SK-N-SH (cell line): ENCODE data around the gene APEH. TPM values are rescaled to one million over a fixed set of nuclear protein-coding genes. Genes with fewer than 3 reads are reported as not detected.

Experiments used
- CTCF ChIA-PET: fragments of 300-600, 350-600 bp; formaldehyde crosslinking; extraction: SDS; loops from one replicate; lab custom pipeline; 2021; lab: Yijun Ruan, JAX
- POLR2A ChIA-PET: fragments of 350-600 bp; sonication (Branson Sonifier 250); formaldehyde crosslinking; extraction: SDS; loops from one replicate; lab custom pipeline; 2020; ENCODE audit warnings: antibody characterized with exemption, inconsistent platforms; lab: Yijun Ruan, JAX
- DNase-seq: peaks from one replicate; pipeline ENCODE4 v3.0.0; 2012
- H2AFZ ChIP-seq: fragments of 200-600 bp; sonication (generic); 2 replicates; pipeline ENCODE4 v1.8.1; 2016; ENCODE audit warnings: antibody characterized with exemption, mild to moderate bottlenecking, low read depth
- H3F3A ChIP-seq: fragments of 200-600 bp; sonication (generic); replicated peaks from 2 replicates; pipeline ENCODE3; 2016; ENCODE audit warnings: antibody characterized with exemption, mild to moderate bottlenecking; ENCODE audit not compliant: insufficient read depth
- H3K27ac ChIP-seq, 2 experiments: fragments of 200-500 bp in 1 of 2; fragments of 200-600 bp in 1 of 2; sonication (Bioruptor generic) in 1 of 2; sonication (generic), shearing (Covaris generic) in 1 of 2; 2 replicates each; pipeline versions ENCODE4 v1.5.1 to v1.6.1; 2014 to 2016; ENCODE audit warnings: low read depth in 2 of 2, inconsistent platforms in 1 of 2, low read length in 1 of 2, mild to moderate bottlenecking in 1 of 2, mixed read lengths in 1 of 2
- H3K27me3 ChIP-seq: fragments of 200-600 bp; sonication (generic), shearing (Covaris generic); 2 replicates; pipeline ENCODE4 v1.6.1; 2016; ENCODE audit warnings: mixed run types; ENCODE audit not compliant: insufficient read depth
- H3K36me3 ChIP-seq, 2 experiments: fragments of 200-500 bp in 1 of 2; fragments of 200-600 bp in 1 of 2; sonication (Bioruptor generic) in 1 of 2; sonication (generic) in 1 of 2; replicated peaks in 1 of 2; 2 replicates each; pipeline versions ENCODE3 to v1.5.1; 2014 to 2016; ENCODE audit warnings: low read length in 1 of 2, mild to moderate bottlenecking in 1 of 2; ENCODE audit not compliant: insufficient read depth in 2 of 2, control insufficient read depth in 1 of 2
- H3K4me1 ChIP-seq, 2 experiments: fragments of 200-500 bp in 1 of 2; fragments of 200-600 bp in 1 of 2; sonication (Bioruptor generic) in 1 of 2; sonication (generic), shearing (Covaris generic) in 1 of 2; 2 replicates each; pipeline versions ENCODE4 v1.5.1 to v1.6.1; 2014 to 2016; ENCODE audit warnings: low read depth in 1 of 2, low read length in 1 of 2, mixed run types in 1 of 2; ENCODE audit not compliant: insufficient read depth in 2 of 2, control insufficient read depth in 1 of 2
- H3K4me2 ChIP-seq: fragments of 200-600 bp; sonication (generic), shearing (Covaris generic); 2 replicates; pipeline ENCODE4 v1.6.1; 2017; ENCODE audit warnings: mixed run types
- H3K4me3 ChIP-seq, 2 experiments: fragments of 200-500 bp in 1 of 2; fragments of 200-600 bp in 1 of 2; sonication (Bioruptor generic) in 1 of 2; sonication (generic), shearing (Covaris generic) in 1 of 2; 2 replicates each; pipeline versions ENCODE4 v1.5.1 to v1.8.1; 2014 to 2016; ENCODE audit warnings: low read depth in 2 of 2, inconsistent platforms in 1 of 2, low read length in 1 of 2, mild to moderate bottlenecking in 1 of 2, mixed read lengths in 1 of 2, moderate library complexity in 1 of 2
- H3K79me2 ChIP-seq: fragments of 200-600 bp; sonication (generic); 2 replicates; pipeline ENCODE4 v1.8.1; 2017; ENCODE audit warnings: mild to moderate bottlenecking; ENCODE audit not compliant: insufficient read depth
- H3K9ac ChIP-seq: fragments of 200-600 bp; sonication (generic); 2 replicates; pipeline ENCODE4 v1.6.1; 2017; ENCODE audit warnings: mixed run types
- H3K9me2 ChIP-seq: fragments of 200-600 bp; sonication (generic); 2 replicates; pipeline ENCODE4 v1.6.1; 2017; ENCODE audit warnings: mixed run types
- H3K9me3 ChIP-seq: fragments of 200-600 bp; sonication (generic); 2 replicates; pipeline ENCODE4 v1.6.1; 2017; ENCODE audit warnings: mixed run types, mild to moderate bottlenecking, moderate library complexity
- H4K20me1 ChIP-seq: fragments of 200-600 bp; sonication (generic); 2 replicates; pipeline ENCODE4 v1.6.1; 2017; ENCODE audit warnings: mild to moderate bottlenecking, mixed run types; ENCODE audit not compliant: insufficient read depth
- GABPA ChIP-seq: IDR thresholded peaks from 2 replicates; pipeline ENCODE4 v1.4.0; 2012; ENCODE audit warnings: low read depth, mild to moderate bottlenecking
- MXI1 ChIP-seq: IDR thresholded peaks from 2 replicates; pipeline ENCODE4 v1.6.1; 2012; ENCODE audit warnings: mild to moderate bottlenecking, low read depth, low read length, improper control_type of control experiment
- NFIC ChIP-seq: IDR thresholded peaks from 2 replicates; pipeline ENCODE4 v1.4.0; 2012; ENCODE audit warnings: borderline replicate concordance
- RAD21 ChIP-seq: IDR thresholded peaks from 2 replicates; pipeline ENCODE4 v1.6.1; 2012; ENCODE audit warnings: mild to moderate bottlenecking, low read length
- RFX5 ChIP-seq: IDR thresholded peaks from 2 replicates; pipeline ENCODE4 v1.6.1; 2012; ENCODE audit warnings: mild to moderate bottlenecking, improper control_type of control experiment, low read length
- RXRA ChIP-seq: IDR thresholded peaks from 2 replicates; pipeline ENCODE4 v1.4.0; 2012; ENCODE audit warnings: low read depth, mild to moderate bottlenecking, borderline replicate concordance
- SIN3A ChIP-seq: IDR thresholded peaks from 2 replicates; pipeline ENCODE4 v1.6.1; 2012; ENCODE audit warnings: low read depth, mild to moderate bottlenecking, low read length, moderate library complexity, borderline replicate concordance
- SMC3 ChIP-seq: IDR thresholded peaks from 2 replicates; pipeline ENCODE4 v1.6.1; 2012; ENCODE audit warnings: low read depth, low read length, improper control_type of control experiment
- TAF1 ChIP-seq: IDR thresholded peaks from 2 replicates; pipeline ENCODE4 v1.6.1; 2012; ENCODE audit warnings: low read depth, mild to moderate bottlenecking, low read length, moderate library complexity, borderline replicate concordance
- WGBS: methylation state at CpG from one replicate; pipeline ENCODE4 v1.1.6; 2017; ENCODE audit warnings: low lambda C conversion rate; 5-methylcytosine and 5-hydroxymethylcytosine counted together
- polyA plus RNA-seq, 3 experiments: library from polyadenylated mRNA; depleted of rRNA; stranded (reverse); fragments of >200 nt; gene quantifications; 2 replicates each; pipeline ENCODE4 v1.2.3, GENCODE V29; 2012
- TF ChIP-seq, protein P1 (sequence below): IDR thresholded peaks from 2 replicates; pipeline ENCODE4 v1.4.0; 2012; ENCODE audit warnings: low read depth, borderline replicate concordance
- TF ChIP-seq, protein P2 (sequence below): fragments of 150-350 bp; IDR thresholded peaks from 2 replicates; pipeline ENCODE4 v1.6.1; 2017; ENCODE audit warnings: antibody characterized with exemption, low read length, low read depth, borderline replicate concordance
- TF ChIP-seq, protein P3 (sequence below): IDR thresholded peaks from 2 replicates; pipeline ENCODE4; 2012
- TF ChIP-seq, protein P4 (sequence below): fragments of 150-350 bp; IDR thresholded peaks from 2 replicates; pipeline ENCODE4 v1.6.1; 2016; ENCODE audit warnings: mild to moderate bottlenecking, low read depth, low read length
- TF ChIP-seq, protein P5 (sequence below): IDR thresholded peaks from 2 replicates; pipeline ENCODE4 v1.6.1; 2012; ENCODE audit warnings: mild to moderate bottlenecking, low read depth, low read length, moderate library complexity

APEH gene
- polyA plus RNA-seq, 1 of the 3 experiments (the other 2 are of a cell fraction): 112 TPM

DNA sequence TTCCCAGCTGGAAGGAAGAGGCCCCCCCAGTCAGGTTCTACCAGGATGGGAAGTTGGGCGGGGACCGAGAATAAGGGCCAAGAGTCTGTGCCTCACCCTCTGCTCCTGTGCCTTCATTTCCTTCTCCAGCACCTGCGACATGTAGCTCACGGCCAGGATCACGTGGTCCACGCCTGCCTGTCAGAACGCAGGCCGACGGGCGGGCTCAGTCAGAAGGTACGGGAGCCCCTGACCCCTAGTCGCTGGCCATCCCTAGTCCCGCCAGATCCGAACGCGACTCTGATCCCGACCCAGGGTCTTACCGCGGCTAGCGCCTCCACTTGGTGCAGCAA, 49.1 kb downstream of the APEH start:
- peak; percentile 62 for DNase-seq
- Histone ChIP-seq H3K4me1 (peaks cover 8 to 30% of the 10 kb centered on the region in 2 experiments; a peak in 2 of 4 replicates), H3K27me3 (no peaks in the 10 kb centered on the region), H3K79me2 (peaks cover 15% of the 10 kb centered on the region), H3F3A (peaks cover 14% of the 10 kb centered on the region), H4K20me1 (no peaks in the 10 kb centered on the region), H3K9me2 (no peaks in the 10 kb centered on the region), H3K4me2 (peak overlapping the region; percentile 100), H3K9ac (peak overlapping the region; percentile 98), H3K9me3 (no peaks in the 10 kb centered on the region), H2AFZ (peak overlapping the region; percentile 22; the same call in 1 of the 2 replicates), H3K36me3 (peaks cover 0 to 53% of the 10 kb centered on the region in 2 experiments), H3K27ac (peak overlapping the region; percentile 81 to 83), H3K4me3 (peak overlapping the region; percentile 98 to 99)
- TF ChIP-seq, protein P1, sequence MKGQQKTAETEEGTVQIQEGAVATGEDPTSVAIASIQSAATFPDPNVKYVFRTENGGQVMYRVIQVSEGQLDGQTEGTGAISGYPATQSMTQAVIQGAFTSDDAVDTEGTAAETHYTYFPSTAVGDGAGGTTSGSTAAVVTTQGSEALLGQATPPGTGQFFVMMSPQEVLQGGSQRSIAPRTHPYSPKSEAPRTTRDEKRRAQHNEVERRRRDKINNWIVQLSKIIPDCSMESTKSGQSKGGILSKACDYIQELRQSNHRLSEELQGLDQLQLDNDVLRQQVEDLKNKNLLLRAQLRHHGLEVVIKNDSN: peak; percentile 82
- TF ChIP-seq RFX5 (no peak), RXRA (no peak), MXI1 (peak; percentile 46)
- TF ChIP-seq, protein P2, sequence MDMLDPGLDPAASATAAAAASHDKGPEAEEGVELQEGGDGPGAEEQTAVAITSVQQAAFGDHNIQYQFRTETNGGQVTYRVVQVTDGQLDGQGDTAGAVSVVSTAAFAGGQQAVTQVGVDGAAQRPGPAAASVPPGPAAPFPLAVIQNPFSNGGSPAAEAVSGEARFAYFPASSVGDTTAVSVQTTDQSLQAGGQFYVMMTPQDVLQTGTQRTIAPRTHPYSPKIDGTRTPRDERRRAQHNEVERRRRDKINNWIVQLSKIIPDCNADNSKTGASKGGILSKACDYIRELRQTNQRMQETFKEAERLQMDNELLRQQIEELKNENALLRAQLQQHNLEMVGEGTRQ: peak; percentile 36; the same call in 1 of the 2 replicates
- WGBS: 3% methylated on average over 20 of the region's 20 CpGs
- CTCF ChIA-PET: interaction anchor here (1.2 to 2.0 kb wide), 3 partner anchors 80 to 184 kb away, joined by 4 to 8 read pairs (median 5); partner anchors contain the start of gene INKA1
- POLR2A ChIA-PET: interaction anchor here (1.2 to 2.2 kb wide), 2 partner anchors 11 to 116 kb away, joined by 4 to 8 read pairs; no protein-coding TSS in a partner anchor

DNA sequence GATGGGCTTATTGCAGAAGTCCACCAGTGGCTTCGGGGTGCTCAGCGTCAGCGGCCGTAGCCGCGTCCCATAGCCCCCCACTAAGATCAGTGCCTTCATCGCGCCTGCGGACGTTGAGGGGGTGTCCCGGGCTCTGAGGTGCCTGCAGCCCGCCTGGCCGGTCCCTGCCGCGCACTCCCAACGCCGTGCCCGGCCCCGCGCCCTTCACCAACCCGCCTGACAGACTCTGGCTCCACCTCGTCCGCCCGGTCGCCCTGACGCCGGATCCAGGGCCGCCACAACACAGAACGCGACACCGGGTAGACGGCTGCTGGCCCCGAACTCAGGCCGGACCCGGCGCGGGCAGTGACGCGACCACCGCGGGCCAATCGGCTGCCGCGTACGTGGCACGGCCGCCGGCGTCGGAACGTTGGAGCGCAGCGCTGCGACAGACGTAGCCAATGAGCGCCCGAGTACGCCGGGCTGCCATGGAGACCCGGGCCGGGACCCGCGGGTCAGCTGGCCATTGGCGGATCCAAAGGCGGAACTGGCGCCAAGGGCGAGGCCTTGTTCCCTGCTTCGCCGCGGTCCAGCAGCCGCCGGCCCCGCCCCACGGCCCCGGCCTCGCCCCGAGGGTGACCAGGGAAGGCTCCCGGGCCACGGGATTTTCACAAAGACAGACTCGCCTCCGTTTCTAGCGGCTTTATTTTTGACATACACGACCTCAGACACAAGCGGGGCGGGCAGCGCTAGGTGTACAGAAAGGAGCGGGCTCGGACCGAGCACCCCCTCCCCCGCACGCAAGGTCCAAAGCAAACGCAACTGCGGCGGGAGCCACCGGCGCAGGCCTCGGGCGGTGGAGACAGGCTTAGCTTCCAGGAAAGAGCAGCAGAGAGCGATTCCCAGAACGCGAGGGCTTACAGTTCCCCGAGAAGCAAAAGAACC, 49.7 kb downstream of the APEH start, which contains the start of gene GMPPB:
TSS of gene GMPPB (minus strand) at position 324 of the 924 bp plus-strand sequence. CDS start at position 99, 225 bp downstream.
- POLR2A ChIA-PET: interaction anchor here (0.7 to 2.2 kb wide), 3 partner anchors 12 to 702 kb away, joined by 3 to 8 read pairs (median 4); partner anchors contain the start of gene NDUFAF3
- Histone ChIP-seq H4K20me1 (no peaks in the 10 kb centered on the region), H3K4me1 (peaks cover 8 to 23% of the 10 kb centered on the region in 2 experiments; a peak in 2 of 4 replicates), H3K4me2 (peak within 1 kb of the TSS; percentile 100), H3K4me3 (peak within 1 kb of the TSS; percentile 98 to 99), H3K27me3 (no peaks in the 10 kb centered on the region), H2AFZ (peak within 1 kb of the TSS; percentile 81), H3K9me3 (no peaks in the 10 kb centered on the region), H3F3A (peaks cover 14% of the 10 kb centered on the region), H3K9me2 (no peaks in the 10 kb centered on the region), H3K79me2 (peaks cover 15% of the 10 kb centered on the region), H3K36me3 (peaks cover 2 to 53% of the 10 kb centered on the region in 2 experiments), H3K9ac (peak within 1 kb of the TSS; percentile 98), H3K27ac (peak within 1 kb of the TSS; percentile 81 to 87)
- DNase-seq: peak; percentile 98
- WGBS: 7% methylated on average over 16 of the region's 102 CpGs
- CTCF ChIA-PET: interaction anchor here (1.2 to 2.7 kb wide), 5 partner anchors 22 to 184 kb away, joined by 4 to 12 read pairs (median 5); partner anchors contain the start of gene INKA1
- peak; percentile 10; the same call in 1 of the 2 replicates for TF ChIP-seq SIN3A
- TF ChIP-seq TAF1: 0 out of 2 replicates have a peak, but pooled peaks have one; percentile 30
- TF ChIP-seq, protein P3, sequence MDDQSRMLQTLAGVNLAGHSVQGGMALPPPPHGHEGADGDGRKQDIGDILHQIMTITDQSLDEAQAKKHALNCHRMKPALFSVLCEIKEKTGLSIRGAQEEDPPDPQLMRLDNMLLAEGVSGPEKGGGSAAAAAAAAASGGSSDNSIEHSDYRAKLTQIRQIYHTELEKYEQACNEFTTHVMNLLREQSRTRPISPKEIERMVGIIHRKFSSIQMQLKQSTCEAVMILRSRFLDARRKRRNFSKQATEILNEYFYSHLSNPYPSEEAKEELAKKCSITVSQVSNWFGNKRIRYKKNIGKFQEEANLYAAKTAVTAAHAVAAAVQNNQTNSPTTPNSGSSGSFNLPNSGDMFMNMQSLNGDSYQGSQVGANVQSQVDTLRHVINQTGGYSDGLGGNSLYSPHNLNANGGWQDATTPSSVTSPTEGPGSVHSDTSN: no peak; the same call in 1 of the 2 replicates
- TF ChIP-seq, protein P4, sequence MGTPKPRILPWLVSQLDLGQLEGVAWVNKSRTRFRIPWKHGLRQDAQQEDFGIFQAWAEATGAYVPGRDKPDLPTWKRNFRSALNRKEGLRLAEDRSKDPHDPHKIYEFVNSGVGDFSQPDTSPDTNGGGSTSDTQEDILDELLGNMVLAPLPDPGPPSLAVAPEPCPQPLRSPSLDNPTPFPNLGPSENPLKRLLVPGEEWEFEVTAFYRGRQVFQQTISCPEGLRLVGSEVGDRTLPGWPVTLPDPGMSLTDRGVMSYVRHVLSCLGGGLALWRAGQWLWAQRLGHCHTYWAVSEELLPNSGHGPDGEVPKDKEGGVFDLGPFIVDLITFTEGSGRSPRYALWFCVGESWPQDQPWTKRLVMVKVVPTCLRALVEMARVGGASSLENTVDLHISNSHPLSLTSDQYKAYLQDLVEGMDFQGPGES: 0 out of 2 replicates have a peak, but pooled peaks have one; percentile 27
- no peak for TF ChIP-seq RAD21
- no peak; the same call in 1 of the 2 replicates for TF ChIP-seq NFIC
- no peak for TF ChIP-seq GABPA
- no peak for TF ChIP-seq RXRA
- TF ChIP-seq, protein P2: no peak
- TF ChIP-seq, protein P5, sequence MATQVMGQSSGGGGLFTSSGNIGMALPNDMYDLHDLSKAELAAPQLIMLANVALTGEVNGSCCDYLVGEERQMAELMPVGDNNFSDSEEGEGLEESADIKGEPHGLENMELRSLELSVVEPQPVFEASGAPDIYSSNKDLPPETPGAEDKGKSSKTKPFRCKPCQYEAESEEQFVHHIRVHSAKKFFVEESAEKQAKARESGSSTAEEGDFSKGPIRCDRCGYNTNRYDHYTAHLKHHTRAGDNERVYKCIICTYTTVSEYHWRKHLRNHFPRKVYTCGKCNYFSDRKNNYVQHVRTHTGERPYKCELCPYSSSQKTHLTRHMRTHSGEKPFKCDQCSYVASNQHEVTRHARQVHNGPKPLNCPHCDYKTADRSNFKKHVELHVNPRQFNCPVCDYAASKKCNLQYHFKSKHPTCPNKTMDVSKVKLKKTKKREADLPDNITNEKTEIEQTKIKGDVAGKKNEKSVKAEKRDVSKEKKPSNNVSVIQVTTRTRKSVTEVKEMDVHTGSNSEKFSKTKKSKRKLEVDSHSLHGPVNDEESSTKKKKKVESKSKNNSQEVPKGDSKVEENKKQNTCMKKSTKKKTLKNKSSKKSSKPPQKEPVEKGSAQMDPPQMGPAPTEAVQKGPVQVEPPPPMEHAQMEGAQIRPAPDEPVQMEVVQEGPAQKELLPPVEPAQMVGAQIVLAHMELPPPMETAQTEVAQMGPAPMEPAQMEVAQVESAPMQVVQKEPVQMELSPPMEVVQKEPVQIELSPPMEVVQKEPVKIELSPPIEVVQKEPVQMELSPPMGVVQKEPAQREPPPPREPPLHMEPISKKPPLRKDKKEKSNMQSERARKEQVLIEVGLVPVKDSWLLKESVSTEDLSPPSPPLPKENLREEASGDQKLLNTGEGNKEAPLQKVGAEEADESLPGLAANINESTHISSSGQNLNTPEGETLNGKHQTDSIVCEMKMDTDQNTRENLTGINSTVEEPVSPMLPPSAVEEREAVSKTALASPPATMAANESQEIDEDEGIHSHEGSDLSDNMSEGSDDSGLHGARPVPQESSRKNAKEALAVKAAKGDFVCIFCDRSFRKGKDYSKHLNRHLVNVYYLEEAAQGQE: no peak
- TF ChIP-seq SMC3: no peak
